GM21528 (cell line): ENCODE measurements around the gene GJD2.

ENCODE experiments used
- ATAC-seq: cut with Tn5 transposase; IDR thresholded peaks from one replicate; pipeline ENCODE4 v1.9.1; 2021; ENCODE audit warnings: mild to moderate bottlenecking, moderate library complexity; ENCODE audit not compliant: unreplicated experiment, low FRiP score

Gene GJD2

DNA sequence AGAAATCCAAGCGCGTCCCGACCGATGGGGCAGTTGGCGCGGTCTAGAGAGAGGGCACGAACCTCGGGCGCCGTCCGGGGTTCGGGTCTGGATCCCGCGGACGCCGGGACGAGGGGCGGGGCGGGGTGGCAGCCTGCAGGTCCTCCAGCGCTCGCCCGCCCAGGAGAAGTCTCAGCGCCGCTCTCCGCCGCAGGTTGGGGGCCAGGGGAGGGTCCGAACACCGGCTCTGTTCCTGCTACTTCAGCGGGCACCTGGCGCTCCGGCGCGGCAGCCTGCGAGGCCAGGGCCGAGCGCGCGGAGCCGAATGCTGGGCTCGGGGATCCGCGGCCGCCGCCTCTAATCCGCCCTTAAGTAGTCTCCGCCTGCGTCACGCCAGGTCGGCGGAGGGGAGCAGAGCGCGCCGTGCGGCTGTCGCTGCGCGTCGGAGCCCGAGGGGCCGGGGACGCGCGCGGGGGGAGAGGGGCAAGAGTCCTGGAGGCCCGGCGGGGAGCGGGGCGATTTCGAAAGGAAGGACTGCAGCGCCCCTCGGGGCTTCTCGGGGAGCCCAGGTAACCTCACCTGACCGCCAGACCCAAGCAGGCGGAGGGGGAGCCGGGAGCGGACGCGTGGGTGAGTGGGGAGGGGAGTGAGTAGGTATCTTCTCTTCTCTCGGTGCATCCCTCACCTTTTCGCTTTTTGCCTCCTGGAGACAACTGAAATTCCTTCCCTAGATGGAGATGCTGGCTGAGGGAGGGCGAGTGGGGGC, at the start of gene GJD2:
Gene GJD2 (minus strand): TSS at position 325 of the 745 bp plus-strand sequence. CDS start 510 bp downstream, outside the sequence.
- ATAC-seq = no peak

DNA sequence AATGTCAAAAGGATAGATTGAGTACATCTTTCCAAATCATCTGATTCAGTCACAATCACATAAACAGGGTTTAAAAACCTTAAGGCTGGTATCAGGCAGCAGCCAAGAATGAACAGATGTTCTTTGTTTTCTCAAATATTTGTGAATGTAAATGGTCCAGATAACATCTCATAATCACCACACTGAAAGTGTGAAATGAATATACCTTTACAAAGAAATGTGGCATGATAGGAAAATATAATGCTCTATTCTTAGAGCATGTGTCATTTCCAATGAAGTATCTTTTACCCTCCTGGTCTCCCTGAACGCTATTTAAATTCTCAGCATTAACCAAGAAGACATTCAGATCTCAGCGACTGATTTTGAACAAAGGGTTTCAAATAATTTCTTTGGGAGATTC, 49.3 kb upstream of the GJD2 start:
- no peak for ATAC-seq

DNA sequence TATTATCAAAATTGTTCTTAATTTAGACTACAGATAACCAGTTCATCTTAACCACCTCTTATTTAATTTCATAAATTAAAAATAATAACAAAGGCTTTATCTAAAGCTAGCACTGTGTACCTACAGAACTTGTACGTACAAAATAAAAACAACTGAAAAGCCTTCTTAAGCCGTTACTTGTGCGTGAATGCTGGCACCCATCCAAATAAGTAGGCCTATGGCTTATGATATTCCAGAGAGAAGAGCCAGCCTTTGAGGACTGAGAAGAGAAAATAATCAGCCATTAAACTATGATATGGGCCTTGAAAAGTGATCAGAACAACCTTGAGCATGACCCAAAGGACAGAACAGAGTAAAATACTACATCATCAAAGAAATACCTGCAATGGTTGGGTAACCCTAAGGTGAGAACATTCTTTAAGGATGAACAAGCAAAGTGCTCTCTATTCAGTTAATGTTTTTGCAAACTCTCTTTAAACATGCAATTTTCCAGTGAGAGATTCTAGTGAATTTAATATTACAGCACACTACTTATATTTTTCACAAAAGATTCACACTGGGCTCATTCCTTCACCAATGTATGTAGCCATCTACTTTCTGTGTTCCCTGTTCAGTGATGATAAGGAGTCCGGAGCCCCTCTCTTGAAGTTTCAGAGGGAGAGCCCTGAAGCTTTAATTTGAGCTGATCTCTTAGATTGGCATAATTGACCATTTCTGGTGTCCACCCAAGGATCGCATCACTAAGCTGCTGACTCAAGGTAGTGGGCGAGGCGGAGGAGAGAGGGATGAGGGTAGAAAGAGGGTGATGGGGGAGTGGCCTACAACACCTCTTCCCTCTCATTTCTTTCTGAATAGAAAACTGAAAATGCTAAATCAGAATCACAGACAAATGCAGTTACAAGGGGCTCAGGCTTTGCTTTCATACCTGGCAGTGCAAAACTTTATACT, 48.3 kb upstream of the GJD2 start:
- ATAC-seq = no peak

DNA sequence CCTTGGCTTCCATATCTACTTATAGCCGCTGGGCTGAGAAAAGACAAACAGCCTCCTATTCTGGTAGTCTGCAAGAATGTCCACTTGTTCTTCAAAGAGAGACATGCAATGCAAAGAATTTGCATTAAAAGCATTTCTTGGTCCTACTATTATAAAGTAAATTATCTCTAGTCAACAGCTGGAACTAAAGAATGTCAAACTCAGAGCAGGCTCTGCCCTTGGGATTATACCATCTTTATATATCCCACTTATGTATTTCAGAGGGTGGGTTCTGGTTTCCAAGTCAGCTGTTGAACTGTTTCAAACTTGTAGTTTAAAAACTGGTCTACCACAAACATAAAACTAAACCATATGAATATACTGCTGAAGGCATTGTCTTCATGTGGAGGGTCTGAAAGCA, 47.6 kb upstream of the GJD2 start:
- ATAC-seq = no peak

DNA sequence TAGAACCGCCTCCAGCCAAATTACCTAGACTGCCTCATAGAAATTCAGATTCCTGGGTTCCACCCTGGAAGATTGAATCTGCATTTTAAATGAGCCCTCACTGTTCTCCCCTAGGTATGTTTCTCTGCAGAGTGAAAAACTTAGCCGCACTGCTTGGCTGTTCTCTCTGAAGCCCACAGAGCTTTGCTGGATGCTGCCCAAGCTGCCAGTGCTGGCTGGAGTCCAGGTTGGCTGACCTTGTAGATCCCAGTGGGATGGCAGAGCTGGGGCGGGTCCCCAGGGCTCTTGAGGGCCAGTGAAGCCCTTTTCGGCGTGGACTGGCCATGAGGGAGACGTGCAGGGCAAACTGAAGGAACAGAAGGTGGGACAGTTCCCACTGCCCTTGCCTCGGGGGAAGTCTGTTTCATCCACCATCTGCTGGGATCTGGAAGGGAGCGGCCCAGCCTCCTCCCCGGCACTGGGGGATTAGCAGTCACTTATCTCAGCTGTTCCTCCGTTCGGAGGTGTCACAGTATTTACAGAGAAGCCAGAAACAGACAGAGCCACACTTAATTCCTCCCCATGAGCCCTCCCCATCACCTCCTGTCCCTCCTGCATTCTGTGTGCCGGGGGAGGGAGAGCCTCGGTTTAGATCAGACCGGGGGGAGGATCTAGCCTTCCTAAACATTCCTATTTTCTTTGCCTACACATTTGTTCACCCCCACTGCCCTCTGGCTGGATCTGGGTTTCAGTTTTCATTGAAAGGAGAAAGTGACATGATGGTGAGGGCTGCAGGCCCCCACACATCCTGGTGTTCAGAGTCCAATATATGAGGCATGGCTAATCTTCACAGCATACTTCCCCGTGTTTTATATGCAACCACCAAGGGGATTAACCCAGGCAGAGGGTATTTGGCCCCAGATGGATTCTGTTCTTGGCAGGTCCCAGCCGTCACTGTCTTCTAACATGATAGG, 44.6 kb upstream of the GJD2 start:
- ATAC-seq = no peak

DNA sequence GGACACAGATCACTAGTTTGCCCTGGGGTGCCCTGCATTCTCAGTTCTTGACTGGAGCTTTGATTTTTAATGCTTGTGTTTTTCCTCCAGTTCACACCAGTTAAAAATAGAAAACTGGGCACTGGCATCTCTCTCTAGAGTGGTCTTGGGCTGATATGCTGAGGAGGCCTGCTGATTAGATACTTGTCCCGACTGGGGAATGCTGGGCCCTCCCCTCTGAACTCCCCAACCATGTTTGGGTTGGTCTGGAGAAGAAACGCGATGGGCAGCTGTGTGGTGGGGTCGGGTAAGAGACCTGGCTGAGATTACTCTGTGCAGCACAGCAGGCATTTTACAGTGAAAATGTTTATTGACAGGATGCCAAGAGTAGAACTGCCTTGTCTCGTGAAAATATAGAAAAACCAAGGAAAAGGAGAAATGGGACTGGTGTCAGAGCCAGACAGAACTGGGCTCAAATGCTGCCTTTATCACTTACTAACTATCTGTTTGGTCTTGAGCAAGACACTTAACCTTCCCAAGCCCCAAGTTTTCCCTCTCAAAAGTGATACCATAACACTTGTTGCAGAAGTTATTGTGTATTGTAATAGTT, 42.1 kb upstream of the GJD2 start:
- no peak for ATAC-seq

DNA sequence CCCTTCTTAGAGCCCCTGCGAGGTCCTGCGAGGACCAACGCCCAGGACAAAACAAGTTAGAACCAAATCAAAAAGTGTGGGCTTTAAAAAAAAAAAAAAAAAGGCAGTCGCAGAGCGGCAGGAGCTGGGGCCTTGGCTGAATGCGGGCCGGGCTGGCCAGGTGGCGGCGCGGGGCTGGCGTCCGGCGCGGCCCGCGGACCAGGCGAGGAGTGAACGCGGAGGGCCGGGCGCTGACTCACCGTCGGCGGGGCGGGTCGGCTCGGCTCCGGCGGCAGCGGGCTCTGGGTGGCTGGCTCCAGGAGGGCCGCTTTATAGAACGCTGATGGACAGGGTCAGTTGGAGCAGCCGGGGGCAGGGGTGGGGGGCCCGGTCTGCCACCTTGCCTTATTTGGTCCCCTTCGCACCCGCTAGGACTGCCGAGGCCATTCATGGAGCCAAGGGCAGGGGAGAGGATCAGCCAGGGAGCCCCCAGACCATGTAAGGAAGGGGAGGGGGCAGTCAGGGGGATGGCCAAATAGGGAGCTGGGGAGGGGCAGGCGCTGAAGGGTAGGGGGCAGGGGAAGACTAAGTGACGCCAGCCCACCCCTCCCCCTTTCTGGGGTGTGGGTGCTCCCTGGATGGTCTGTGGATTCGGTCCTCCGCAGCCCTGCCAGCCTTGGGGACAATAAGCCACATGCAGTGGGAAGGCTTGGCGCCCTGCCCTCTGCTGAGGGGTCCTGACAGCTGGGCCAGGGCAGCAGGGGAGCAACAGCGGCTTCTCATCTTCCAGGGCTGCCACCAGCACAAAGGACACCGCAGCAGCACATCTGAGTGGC, 40.7 kb upstream of the GJD2 start, which contains the start of gene ACTC1:
Gene ACTC1 (minus strand): TSS at position 283 of the 815 bp plus-strand sequence. CDS start 741 bp downstream, outside the sequence.
- ATAC-seq = no peak

DNA sequence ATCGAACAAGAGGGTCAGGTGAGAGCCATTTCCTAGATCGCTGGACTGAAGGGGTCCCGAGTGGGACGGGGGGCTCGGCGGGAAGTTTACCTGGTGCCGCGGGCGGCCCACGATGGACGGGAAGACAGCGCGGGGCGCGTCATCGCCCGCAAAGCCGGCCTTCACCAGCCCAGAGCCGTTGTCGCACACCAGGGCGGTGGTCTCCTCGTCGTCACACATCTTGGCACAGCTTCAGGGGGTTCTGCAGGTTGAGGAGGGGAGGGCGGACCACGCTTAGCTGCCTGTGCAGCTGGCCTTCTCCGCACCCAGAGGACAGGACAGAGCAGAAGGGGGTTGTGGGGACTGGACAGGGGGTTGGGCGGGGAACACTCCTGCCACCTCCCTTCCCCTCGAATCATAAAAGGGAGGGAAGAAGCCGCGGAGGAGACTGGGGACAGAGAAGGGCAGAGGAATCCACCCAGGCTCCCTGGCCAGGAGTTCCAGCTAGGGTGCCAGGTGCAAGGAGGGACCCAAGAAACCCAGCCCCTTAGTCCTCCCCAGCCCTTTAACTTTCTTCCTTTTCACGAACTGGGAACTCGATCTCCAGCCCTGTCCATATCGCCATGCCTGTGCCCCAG, 39.9 kb upstream of the GJD2 start:
- no peak for ATAC-seq

DNA sequence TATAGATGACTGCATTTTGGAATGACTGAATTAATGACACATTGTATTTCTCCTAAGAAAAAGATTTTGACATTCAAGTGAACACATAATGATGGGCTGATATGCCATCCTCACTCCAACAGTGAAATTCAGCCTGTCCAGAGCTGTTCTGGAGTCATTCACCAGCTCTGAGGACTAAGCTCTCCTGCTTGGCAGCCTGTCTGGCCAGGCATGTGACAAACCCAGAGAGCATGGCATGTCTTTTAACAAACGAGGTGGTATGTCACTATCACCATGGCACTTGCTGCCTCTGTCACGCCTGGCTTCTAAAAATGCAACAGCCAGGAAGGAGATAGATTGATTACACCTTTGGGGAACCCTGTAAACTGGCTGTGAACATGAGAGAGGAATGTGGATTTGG, 39.1 kb upstream of the GJD2 start:
- no peak for ATAC-seq

DNA sequence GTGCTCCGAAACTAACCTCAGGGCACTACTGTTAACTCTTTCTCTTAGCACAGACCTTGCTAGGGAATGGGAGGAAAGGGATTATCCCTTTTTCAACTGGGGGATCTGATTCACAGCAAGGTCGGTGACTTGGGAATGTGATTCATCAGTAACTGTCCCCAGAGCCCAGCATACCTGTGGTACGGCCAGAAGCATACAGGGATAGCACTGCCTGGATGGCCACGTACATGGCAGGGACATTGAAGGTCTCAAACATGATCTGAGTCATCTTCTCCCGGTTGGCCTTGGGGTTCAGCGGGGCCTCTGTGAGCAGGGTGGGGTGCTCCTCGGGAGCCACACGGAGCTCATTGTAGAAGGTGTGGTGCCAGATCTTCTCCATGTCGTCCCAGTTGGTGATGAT, 38.3 kb upstream of the GJD2 start:
- no peak for ATAC-seq

DNA sequence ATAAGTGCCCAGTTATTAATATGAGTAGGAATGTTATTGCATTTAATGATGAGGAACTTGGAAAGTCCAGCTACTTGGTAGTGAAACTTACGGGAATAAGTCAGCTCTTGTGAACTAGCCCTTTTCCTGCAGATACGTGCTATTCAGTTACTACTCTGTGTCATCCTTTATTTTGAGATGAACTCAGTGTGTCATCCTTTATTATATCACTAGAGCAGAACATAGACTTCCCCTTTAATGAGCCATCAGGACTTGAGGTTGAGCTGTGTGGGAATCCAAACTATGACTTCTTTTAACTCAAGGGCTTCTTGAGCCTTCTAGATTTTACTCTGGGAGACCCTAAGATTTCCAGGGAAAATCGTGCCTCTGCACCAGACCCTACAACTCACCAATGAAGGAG, 36.9 kb upstream of the GJD2 start:
- no peak for ATAC-seq

DNA sequence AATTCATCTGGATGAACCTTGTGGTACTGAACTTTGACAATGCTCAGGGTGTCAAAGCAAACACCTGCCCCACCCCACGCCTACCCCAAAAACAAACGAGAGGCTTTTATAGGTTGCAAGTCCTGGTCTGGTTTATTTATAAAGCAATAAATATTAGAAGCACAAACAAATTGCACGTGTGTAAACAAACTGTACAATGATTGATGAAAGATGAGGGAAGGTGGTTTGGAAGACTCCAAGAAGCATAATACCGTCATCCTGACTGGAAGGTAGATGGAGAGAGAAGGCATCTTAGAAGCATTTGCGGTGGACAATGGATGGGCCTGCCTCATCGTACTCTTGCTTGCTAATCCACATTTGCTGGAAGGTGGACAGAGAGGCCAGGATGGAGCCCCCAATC, 35.3 kb upstream of the GJD2 start:
- ATAC-seq = no peak

DNA sequence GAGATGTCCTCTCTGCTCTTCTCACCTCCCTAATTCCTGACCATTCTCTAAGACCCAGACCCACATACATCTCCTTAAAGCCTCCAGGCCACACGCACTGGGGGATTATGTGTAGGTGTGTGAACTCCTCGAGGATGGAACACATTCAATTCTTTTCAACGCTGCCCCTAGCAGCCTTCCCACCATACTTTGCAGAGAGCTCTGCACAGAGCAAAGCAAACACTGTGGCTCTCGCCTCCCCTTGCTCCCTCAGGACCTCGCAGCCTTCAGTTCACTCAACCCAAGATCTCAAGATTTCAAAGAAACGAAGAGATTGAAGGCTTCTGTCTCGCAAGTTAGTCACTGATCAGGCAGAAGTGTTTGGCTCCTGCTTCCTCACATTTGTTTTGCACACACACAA, 34.5 kb upstream of the GJD2 start:
- ATAC-seq = no peak

DNA sequence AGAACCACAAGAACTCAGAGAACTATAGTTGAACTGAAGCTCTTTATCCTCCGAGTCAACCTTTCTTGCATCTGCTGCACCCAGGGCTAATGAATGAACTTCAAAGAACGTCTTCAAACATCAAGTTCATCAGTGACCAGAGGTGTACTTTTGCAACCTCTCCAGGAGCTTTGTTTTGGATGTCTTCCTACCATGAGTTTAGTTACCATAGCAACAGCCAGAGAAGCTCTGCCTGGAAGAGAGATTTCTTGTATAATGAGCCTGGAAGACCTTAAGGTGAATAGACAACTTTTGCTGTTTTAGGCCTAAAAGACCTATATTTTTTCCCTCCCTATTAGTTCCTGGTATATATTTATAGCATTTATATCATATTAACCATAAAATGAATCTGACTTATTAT, 31.4 kb upstream of the GJD2 start:
- no peak for ATAC-seq

DNA sequence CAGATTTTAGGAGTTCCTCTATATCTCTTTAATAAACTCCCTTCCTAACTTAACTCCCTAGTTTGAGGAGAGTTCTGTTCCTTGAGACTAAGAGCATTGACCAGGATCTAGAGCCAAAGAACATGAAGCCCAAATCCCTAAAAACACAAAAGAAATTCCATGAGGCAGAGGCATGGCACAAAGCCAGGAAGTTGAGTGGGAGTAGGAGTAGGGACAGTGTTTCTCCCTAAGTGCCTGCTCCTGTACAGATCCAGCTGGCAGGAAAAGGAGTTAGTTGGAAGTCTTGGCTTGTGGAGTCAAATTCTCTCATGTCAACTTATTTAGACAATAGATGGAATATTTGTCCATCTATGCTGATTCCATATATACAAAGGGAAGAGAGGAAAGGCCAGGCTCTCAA, 29.2 kb upstream of the GJD2 start:
- no peak for ATAC-seq

DNA sequence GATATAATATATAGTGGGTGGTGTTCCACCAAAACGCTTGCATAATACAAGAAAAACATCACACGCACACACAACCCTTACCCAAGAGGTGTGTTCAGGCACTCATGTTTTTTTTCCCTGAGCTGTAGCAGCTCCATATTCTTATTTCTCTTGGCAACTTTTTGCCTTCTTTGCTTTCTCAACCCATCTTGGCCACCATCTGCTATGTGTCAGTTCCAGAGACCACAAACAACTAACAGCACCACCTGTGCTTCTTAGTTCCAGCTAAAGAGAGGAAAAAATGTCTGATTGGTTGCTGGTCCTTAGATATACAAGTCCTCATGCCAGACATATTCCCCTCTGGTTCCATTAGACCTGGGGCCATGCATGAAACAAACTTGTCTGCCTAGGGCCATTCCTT, 28.6 kb upstream of the GJD2 start:
- ATAC-seq = no peak

DNA sequence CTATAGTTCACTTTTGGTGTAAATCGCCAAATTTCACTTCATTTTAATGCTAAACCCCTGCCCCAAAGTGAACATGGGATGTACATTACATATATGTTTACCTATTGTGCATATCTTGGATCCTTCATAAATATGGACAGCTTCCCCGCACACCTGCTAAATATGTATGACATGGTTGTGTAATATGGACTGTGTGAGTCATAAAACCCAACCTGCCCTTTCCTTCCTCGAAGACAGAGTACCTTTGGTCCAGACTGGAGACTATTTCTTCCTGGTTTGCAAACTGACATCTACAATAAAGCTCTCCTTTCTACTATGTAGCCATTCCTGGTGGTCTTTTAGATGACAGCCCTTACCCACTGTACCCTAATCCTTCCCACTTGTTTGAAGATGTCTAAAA, 28.1 kb upstream of the GJD2 start:
- no peak for ATAC-seq

DNA sequence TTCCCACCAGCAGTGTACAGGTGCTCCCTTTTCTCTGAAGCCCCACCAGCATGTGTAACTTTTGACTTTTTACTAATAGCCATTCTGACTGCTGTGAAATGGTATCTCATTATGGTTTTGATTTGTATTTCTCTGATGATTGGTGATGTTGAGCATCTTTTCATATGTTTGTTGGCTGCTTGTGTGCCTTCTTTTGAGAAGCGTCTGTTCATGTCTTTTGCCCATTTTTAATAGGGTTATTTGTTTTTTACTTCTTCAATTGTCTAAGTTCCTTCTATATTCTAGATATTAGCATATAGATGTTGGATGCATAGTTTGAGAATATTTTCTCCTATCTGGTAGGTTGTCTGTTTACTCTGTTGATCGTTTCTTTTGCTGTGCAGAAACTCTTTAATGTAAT, 25.9 kb upstream of the GJD2 start:
- no peak for ATAC-seq

DNA sequence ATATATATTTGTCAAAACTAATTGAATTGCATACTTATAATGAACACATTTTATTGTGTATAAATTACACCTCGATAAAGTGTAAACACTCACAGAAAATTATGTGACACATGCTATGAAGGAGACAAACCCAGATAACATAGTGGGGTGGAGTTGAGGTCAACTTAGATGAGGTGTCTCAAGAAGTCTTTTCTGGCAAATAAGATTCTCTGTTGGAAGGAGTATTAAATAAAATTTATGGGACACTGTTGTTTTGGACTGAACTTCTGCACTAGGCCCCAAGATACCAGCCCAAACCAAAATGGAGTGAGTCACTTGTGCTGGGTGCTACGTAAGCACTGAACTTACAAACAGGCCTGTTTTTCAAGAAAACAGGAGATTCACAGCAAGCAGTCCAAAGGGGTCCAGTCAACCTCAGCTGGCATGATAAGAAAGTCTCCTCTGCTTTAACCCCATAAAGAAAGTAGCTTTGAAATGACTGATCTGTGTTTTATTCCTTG, 21.9 kb upstream of the GJD2 start:
- ATAC-seq = no peak
